Uterus (tissue), 2 donors: ENCODE data around the gene LEPR.

Experiments used
- CTCF ChIP-seq, 4 experiments: fragments of 200-600 bp in 2 of 4; fragments of 450-650 bp in 2 of 4; sonication (generic) in 2 of 4; IDR thresholded peaks; one replicate each; pipeline ENCODE4 v1.5.1; 2016 to 2019; ENCODE audit warnings: antibody characterized with exemption in 4 of 4, mild to moderate bottlenecking in 2 of 4, moderate library complexity in 1 of 4
- POLR2A ChIP-seq, 2 donors: fragments of 450-650 bp; IDR thresholded peaks; one replicate each; pipeline ENCODE4 v1.6.1; 2016; ENCODE audit warnings: antibody characterized with exemption in 2 of 2, mild to moderate bottlenecking in 1 of 2, moderate library complexity in 1 of 2

- no peak for TF ChIP-seq CTCF (IDR thresholded peaks at IDR 0.05)
- TF ChIP-seq POLR2A (IDR thresholded peaks at IDR 0.05) = no peak
These were observed 20.4 kb downstream of the LEPR start for GRCh38 chr1:65440915-65441314.
